Upper lobe of left lung (tissue), 6 donors: ENCODE measurements around the gene DGKG. TPM values are rescaled to one million over a fixed set of nuclear protein-coding genes. Genes with fewer than 3 reads are reported as not detected.

Experiments
- ATAC-seq, 2 donors: fragments of 200-7000 bp; cut with Tn5 transposase; one replicate each; pipeline ENCODE4 v1.9.1; 2022; ENCODE audit warnings: mild to moderate bottlenecking in 2 of 2, moderate library complexity in 2 of 2; ENCODE audit not compliant: low FRiP score in 2 of 2
- DNase-seq, 2 donors: peaks; one replicate each; pipeline ENCODE4 v3.0.0-alpha.2; 2019 to 2020
- H3K27ac ChIP-seq, 4 donors: fragments of 200-600 bp; sonication (generic); one replicate each; pipeline ENCODE4 v1.5.1; 2016 to 2019
- H3K27me3 ChIP-seq, 4 donors: fragments of 200-600 bp; sonication (generic); one replicate each; pipeline ENCODE4 v1.5.1; 2017 to 2019
- H3K36me3 ChIP-seq, 4 donors: fragments of 200-600 bp; sonication (generic); one replicate each; pipeline ENCODE4 v1.5.1; 2016 to 2019
- H3K4me1 ChIP-seq, 4 donors: fragments of 200-600 bp; sonication (generic); one replicate each; pipeline ENCODE4 v1.5.1; 2018 to 2019
- H3K4me3 ChIP-seq, 4 donors: fragments of 200-600 bp; sonication (generic); one replicate each; pipeline ENCODE4 v1.5.1; 2017 to 2019; ENCODE audit warnings: mild to moderate bottlenecking in 2 of 4, moderate library complexity in 1 of 4
- H3K9me3 ChIP-seq, 4 donors: fragments of 200-600 bp; sonication (generic); one replicate each; pipeline ENCODE4 v1.5.1; 2018 to 2019
- EP300 ChIP-seq, 4 donors: sonication (generic); formaldehyde crosslinking; IDR thresholded peaks; one replicate each; pipeline ENCODE4 v1.5.1; 2017; ENCODE audit warnings: antibody characterized with exemption in 4 of 4, control low read depth in 2 of 4
- POLR2A ChIP-seq, 4 donors: fragments of 450-650 bp; IDR thresholded peaks; one replicate each; pipeline ENCODE4 v1.5.1; 2016 to 2017; ENCODE audit warnings: antibody characterized with exemption in 4 of 4, mild to moderate bottlenecking in 2 of 4
- POLR2AphosphoS5 ChIP-seq, 2 donors: sonication (generic); formaldehyde crosslinking; IDR thresholded peaks; one replicate each; pipeline ENCODE4 v1.5.1; 2017; ENCODE audit warnings: antibody characterized with exemption in 2 of 2
- WGBS, 2 donors: methylation state at CpG; one replicate each; pipeline ENCODE4 v1.1.5; 2017 to 2018; 5-methylcytosine and 5-hydroxymethylcytosine counted together
- total RNA-seq, 6 donors: library from RNA; depleted of rRNA in 4 of 6; stranded (reverse); fragments of >200 nt in 4 of 6; gene quantifications; one replicate each; pipeline versions ENCODE4 v1.1.0 to v1.2.1, GENCODE V29; 2016 to 2021
- TF ChIP-seq, protein P1 (sequence below), 6 experiments: fragments of 450-650 bp in 4 of 6; fragments of 200-600 bp in 2 of 6; sonication (generic) in 2 of 6; IDR thresholded peaks; one replicate each; pipeline ENCODE4 v1.5.1; 2016 to 2019; ENCODE audit warnings: antibody characterized with exemption in 6 of 6
- donor health status: DM: no; HTN: no; CAD: no; lungs with moderate emphysema.
- donor health status: DM: no; HTN: yes; CAD: no; lungs with severe emphysema.

The DGKG gene
- total RNA-seq, 6 donors from 2014 or later: 4.4 to 32.5 (median 6.5) TPM

DNA sequence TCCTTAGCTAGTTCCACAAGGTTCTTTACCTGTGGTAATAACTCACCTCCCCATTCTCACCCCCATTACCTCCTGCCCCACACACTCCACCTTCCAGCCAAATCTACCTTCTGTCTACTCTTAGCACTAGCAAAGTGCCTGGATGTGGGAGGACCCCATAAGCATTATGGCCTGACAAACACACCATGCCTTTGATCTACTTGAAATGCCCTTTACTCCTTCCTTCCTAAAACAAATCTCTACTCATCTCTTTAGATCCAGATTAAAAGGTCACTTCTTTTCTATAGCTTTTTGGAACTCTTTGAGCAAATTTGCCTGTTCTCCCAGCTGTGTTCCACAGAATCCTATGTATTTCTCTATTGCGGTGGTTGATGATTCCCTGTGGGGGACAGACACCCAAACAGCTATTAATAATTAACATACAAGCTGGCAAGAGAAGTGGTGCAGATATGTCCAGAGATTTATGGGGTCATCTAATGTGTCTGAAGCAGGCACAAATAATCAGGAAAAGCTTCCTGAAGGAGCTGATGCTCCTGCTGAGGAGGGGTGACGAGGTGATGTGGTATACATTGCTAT is 34.0 kb downstream of the DGKG start:
- ATAC-seq: no peak

DNA sequence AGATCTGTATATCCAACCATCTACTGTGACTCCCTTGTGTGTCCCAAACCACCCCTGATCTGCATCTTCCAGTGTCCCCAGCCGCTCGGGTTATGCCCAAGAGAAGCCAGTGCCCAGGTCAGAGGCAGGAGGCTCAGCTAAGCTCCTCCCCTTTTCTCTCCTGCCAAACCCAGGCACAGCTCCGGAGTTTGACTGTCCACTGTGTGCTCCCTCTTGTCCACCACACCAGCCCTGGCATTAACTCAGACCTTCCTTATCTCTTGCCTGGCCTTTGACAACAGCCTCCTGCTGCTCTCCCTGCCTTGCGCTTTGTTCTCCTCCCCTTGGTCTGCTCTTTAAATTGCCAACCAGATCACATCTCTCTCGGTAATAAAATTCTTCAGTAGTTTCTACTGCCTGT is 39.3 kb downstream of the DGKG start:
- Histone ChIP-seq H3K27ac (no peak overlapping the region), H3K4me1 (no peaks in the 10 kb centered on the region), H3K4me3 (no peak overlapping the region), H3K27me3 (no peaks in the 10 kb centered on the region), H3K36me3 (peaks cover 0 to 3% (median 0%) of the 10 kb centered on the region in 4 donors), H3K9me3 (no peaks in the 10 kb centered on the region)
- ATAC-seq: no peak
- TF ChIP-seq POLR2AphosphoS5 (IDR thresholded peaks at IDR 0.05) (no peak), POLR2A (IDR thresholded peaks at IDR 0.05) (no peak), EP300 (IDR thresholded peaks at IDR 0.05) (no peak)
- TF ChIP-seq, protein P1, sequence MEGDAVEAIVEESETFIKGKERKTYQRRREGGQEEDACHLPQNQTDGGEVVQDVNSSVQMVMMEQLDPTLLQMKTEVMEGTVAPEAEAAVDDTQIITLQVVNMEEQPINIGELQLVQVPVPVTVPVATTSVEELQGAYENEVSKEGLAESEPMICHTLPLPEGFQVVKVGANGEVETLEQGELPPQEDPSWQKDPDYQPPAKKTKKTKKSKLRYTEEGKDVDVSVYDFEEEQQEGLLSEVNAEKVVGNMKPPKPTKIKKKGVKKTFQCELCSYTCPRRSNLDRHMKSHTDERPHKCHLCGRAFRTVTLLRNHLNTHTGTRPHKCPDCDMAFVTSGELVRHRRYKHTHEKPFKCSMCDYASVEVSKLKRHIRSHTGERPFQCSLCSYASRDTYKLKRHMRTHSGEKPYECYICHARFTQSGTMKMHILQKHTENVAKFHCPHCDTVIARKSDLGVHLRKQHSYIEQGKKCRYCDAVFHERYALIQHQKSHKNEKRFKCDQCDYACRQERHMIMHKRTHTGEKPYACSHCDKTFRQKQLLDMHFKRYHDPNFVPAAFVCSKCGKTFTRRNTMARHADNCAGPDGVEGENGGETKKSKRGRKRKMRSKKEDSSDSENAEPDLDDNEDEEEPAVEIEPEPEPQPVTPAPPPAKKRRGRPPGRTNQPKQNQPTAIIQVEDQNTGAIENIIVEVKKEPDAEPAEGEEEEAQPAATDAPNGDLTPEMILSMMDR (IDR thresholded peaks at IDR 0.05): no peak
- 71 to 74% methylated on average over 5 of the region's 5 CpGs for WGBS, 2 donors
- no peak for DNase-seq

More for the DNA sequence above, 34.0 kb downstream of the DGKG start:
- H3K27ac ChIP-seq: no peak overlapping the region
- no peaks in the 10 kb centered on the region for H3K36me3 ChIP-seq
- no peaks in the 10 kb centered on the region for H3K27me3 ChIP-seq
- TF ChIP-seq POLR2A (IDR thresholded peaks at IDR 0.05) (no peak), POLR2AphosphoS5 (IDR thresholded peaks at IDR 0.05) (no peak), EP300 (IDR thresholded peaks at IDR 0.05) (no peak)
- TF ChIP-seq, protein P1 (IDR thresholded peaks at IDR 0.05): no peak
- no peaks in the 10 kb centered on the region for H3K4me1 ChIP-seq
- 83 to 90% methylated on average over 2 of the region's 2 CpGs for WGBS, 2 donors
- no peak for DNase-seq
- no peaks in the 10 kb centered on the region for H3K9me3 ChIP-seq
- H3K4me3 ChIP-seq: no peak overlapping the region

DNA sequence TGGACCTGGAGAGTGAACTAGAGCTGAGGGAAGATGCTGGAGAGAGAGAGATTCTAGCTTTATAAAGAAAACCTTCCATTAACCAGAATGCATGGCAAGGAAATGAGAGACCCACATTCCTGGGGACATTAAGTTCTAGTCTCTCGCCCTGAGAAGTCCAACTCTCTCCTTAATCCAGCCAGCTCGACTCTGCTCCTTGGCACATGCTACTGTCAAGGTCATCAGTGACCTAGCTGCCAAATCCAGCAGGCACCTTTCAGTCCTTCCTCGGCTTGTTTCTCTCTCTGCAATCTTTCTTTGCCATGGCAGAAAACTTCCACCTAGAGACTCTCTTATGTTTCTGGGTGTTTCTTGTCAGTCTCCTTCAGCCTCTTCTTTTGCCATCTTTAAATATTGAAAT is 40.3 kb downstream of the DGKG start:
- H3K36me3 ChIP-seq: peaks cover 0 to 3% (median 0%) of the 10 kb centered on the region in 4 donors
- TF ChIP-seq POLR2A (IDR thresholded peaks at IDR 0.05): no peak
- TF ChIP-seq POLR2AphosphoS5 (IDR thresholded peaks at IDR 0.05): no peak
- no peak for TF ChIP-seq EP300 (IDR thresholded peaks at IDR 0.05)
- TF ChIP-seq, protein P1 (IDR thresholded peaks at IDR 0.05): no peak
- ATAC-seq: no peak
- 78 to 81% methylated on average over 3 of the region's 3 CpGs for WGBS, 2 donors
- DNase-seq: no peak
- H3K9me3 ChIP-seq: no peaks in the 10 kb centered on the region
- no peaks in the 10 kb centered on the region for H3K27me3 ChIP-seq
- H3K27ac ChIP-seq: no peak overlapping the region
- no peak overlapping the region for H3K4me3 ChIP-seq
- no peaks in the 10 kb centered on the region for H3K4me1 ChIP-seq

DNA sequence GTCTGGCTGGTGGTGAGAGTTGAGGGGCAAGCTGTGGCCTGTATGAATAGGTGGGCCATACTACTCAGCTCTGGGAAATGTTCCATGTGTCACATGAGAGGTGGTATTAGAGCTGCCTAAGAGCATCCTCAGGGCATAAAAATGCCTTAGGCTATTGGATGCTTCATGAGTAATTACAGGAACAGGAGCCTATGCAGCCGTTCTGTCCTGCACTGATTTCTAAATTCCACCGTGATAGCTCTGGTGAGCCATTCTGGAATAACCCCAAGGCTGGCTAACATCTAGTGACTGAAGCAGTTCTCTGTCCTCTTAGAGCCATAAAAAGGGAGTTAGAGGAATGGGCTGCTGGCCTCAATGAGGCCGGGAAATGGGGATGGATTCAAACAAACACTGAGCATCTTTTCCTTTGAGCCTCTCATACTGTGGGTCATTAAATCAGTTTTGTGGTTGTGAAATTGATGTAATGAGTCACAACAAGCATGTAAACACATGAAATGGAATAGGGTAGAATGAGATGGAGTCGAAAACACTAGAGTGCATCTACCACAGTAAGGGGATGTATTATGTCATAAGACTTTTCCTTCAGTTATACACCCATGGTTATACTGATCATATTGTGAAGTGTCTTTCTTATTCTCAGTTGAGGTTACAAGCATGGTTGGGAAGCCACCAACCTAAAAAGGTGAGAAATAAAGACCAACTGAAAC is 41.0 kb downstream of the DGKG start:
- Histone ChIP-seq H3K4me1 (no peaks in the 10 kb centered on the region), H3K9me3 (no peaks in the 10 kb centered on the region), H3K4me3 (no peak overlapping the region), H3K36me3 (peaks cover 0 to 3% (median 0%) of the 10 kb centered on the region in 4 donors), H3K27ac (no peak overlapping the region), H3K27me3 (no peaks in the 10 kb centered on the region)
- 74 to 79% methylated on average over 4 of the region's 4 CpGs for WGBS, 2 donors
- DNase-seq: no peak
- ATAC-seq: no peak
- TF ChIP-seq POLR2A (IDR thresholded peaks at IDR 0.05) (no peak), EP300 (IDR thresholded peaks at IDR 0.05) (no peak), POLR2AphosphoS5 (IDR thresholded peaks at IDR 0.05) (no peak)
- TF ChIP-seq, protein P1 (IDR thresholded peaks at IDR 0.05): no peak
